Measurements from ENCODE around the gene CD44. TPM values are rescaled to one million over a fixed set of nuclear protein-coding genes. Genes with fewer than 3 reads are reported as not detected.

The CD44 gene
- polyA plus RNA-seq, 2 of the 4 experiments (the other 2 are of a cell fraction) = 309 to 585 TPM

- CTCF ChIA-PET = interaction anchor here (1.5 kb wide), 1 partner anchor 175 kb away, joined by 3 read pairs; no protein-coding TSS in a partner anchor
- no peaks in the 10 kb centered on the region for H3K9me3 ChIP-seq
- peaks cover 37% of the 10 kb centered on the region for H3K4me1 ChIP-seq
- no peak for TF ChIP-seq POLR2AphosphoS2 (conservative IDR thresholded peaks at IDR 0.05; ENCODE audit: low read length)
- no peak for TF ChIP-seq KDM1A (IDR thresholded peaks at IDR 0.05; ENCODE audit: low read depth)
- DNase-seq (ENCODE audit: low read depth in 1 of 2, low spot score in 1 of 2) (no peak), ATAC-seq (no peak), FAIRE-seq (no peak)
- H3K4me3 ChIP-seq = no peak overlapping the region
- POLR2A ChIA-PET = no interaction called here
- H3K27ac ChIP-seq = peak overlapping the region in 1 of 2 experiments; percentile 62; a peak in 2 of 6 replicates
- WGBS (ENCODE audit: missing lambda C conversion rate) = 84% methylated on average over 3 of the region's 3 CpGs
- H3K4me2 ChIP-seq = no peak overlapping the region
These were observed 78.1 kb downstream of the CD44 start for GRCh38 chr11:35216962-35217678.

- 91% methylated on average over 1 of the region's 1 CpG for WGBS (ENCODE audit: missing lambda C conversion rate)
- CTCF ChIA-PET = interaction anchor here (1.2 to 1.4 kb wide), 2 partner anchors 173 to 221 kb away, joined by 6 to 9 read pairs; no protein-coding TSS in a partner anchor
- FAIRE-seq (no peak), ATAC-seq (no peak), DNase-seq (ENCODE audit: low read depth in 1 of 2, low spot score in 1 of 2) (no peak)
- Histone ChIP-seq H3K4me2 (no peak overlapping the region), H3K27ac (no peak overlapping the region), H3K4me1 (peaks cover 19% of the 10 kb centered on the region), H3K4me3 (no peak overlapping the region), H3K9me3 (no peaks in the 10 kb centered on the region)
- TF ChIP-seq ESRRA (IDR thresholded peaks at IDR 0.05; ENCODE audit: borderline replicate concordance, low read length) (no peak), KDM1A (IDR thresholded peaks at IDR 0.05; ENCODE audit: low read depth) (no peak), FOSB (CRISPR knock-in tag; IDR thresholded peaks at IDR 0.05) (no peak), CBX8 (IDR thresholded peaks at IDR 0.05) (no peak), BHLHE40 (IDR thresholded peaks at IDR 0.05; ENCODE audit: low read depth, low read length) (no peak), HOXA7 (CRISPR knock-in tag; IDR thresholded peaks at IDR 0.05) (no peak), HOXB5 (CRISPR knock-in tag; IDR thresholded peaks at IDR 0.05) (no peak), NPAS2 (CRISPR knock-in tag; IDR thresholded peaks at IDR 0.05; ENCODE audit: borderline replicate concordance) (no peak), CHD2 (IDR thresholded peaks at IDR 0.05; ENCODE audit: low read length, partially characterized antibody) (no peak), POLR2A (IDR thresholded peaks at IDR 0.05; ENCODE audit: low read length) (no peak), ZFP36 (IDR thresholded peaks at IDR 0.05; ENCODE audit: borderline replicate concordance, partially characterized antibody) (no peak), MAFK (IDR thresholded peaks at IDR 0.05; ENCODE audit: partially characterized antibody) (no peak), PBX3 (IDR thresholded peaks at IDR 0.05) (no peak), FOXS1 (CRISPR knock-in tag; IDR thresholded peaks at IDR 0.05) (no peak), HES2 (IDR thresholded peaks at IDR 0.05) (no peak), SREBF2 (IDR thresholded peaks at IDR 0.05) (no peak), EHMT2 (IDR thresholded peaks at IDR 0.05; ENCODE audit: low read depth) (no peak), ATOH8 (CRISPR knock-in tag; IDR thresholded peaks at IDR 0.05; ENCODE audit: low read depth) (no peak), MAX (IDR thresholded peaks at IDR 0.05) (no peak), CEBPB (IDR thresholded peaks at IDR 0.05) (no peak)
- POLR2A ChIA-PET = no interaction called here
These were observed 80.0 kb downstream of the CD44 start for GRCh38 chr11:35218956-35219355.

- ChIA-PET CTCF (interaction anchor here (0.6 to 1.6 kb wide), 2 partner anchors 10 to 168 kb away, joined by 3 to 6 read pairs; no protein-coding TSS in a partner anchor), POLR2A (no interaction called here)
- H3K4me1 ChIP-seq = no peaks in the 10 kb centered on the region
- DNase-seq (ENCODE audit: low read depth in 1 of 2, low spot score in 1 of 2) (no peak), FAIRE-seq (no peak), ATAC-seq (no peak)
- H3K9me3 ChIP-seq = no peaks in the 10 kb centered on the region
- no peak overlapping the region for H3K4me3 ChIP-seq
- no peak overlapping the region for H3K4me2 ChIP-seq
- WGBS (ENCODE audit: missing lambda C conversion rate) = 88% methylated on average over 9 of the region's 9 CpGs
- H3K27ac ChIP-seq = no peak overlapping the region
- no peak for TF ChIP-seq CBX8 (IDR thresholded peaks at IDR 0.05)
- no peak for TF ChIP-seq CHD4 (IDR thresholded peaks at IDR 0.05; ENCODE audit: borderline replicate concordance)
- no peak for TF ChIP-seq EHF (CRISPR knock-in tag; IDR thresholded peaks at IDR 0.05)
- TF ChIP-seq EHMT2 (IDR thresholded peaks at IDR 0.05; ENCODE audit: low read depth) = no peak
- TF ChIP-seq SREBF2 (IDR thresholded peaks at IDR 0.05) = no peak
- no peak for TF ChIP-seq RFX5 (IDR thresholded peaks at IDR 0.05)
- TF ChIP-seq RARB (CRISPR knock-in tag; IDR thresholded peaks at IDR 0.05) = no peak
- no peak for TF ChIP-seq TFCP2L1 (CRISPR knock-in tag; IDR thresholded peaks at IDR 0.05)
- no peak for TF ChIP-seq HES2 (IDR thresholded peaks at IDR 0.05)
- TF ChIP-seq HMGXB4 (CRISPR knock-in tag; IDR thresholded peaks at IDR 0.05; ENCODE audit: borderline replicate concordance) = no peak
- TF ChIP-seq ZNF302 (CRISPR knock-in tag; IDR thresholded peaks at IDR 0.05) = no peak
These were observed 84.4 kb downstream of the CD44 start for GRCh38 chr11:35223371-35223796.

Measured in A549 (cell line).